HepG2 (cell line): ENCODE results near the gene SLC13A3. TPM values are rescaled to one million over a fixed set of nuclear protein-coding genes. Genes with fewer than 3 reads are reported as not detected.

ENCODE experiments used
- ASH2L ChIP-seq: fragments of 300-600, 200-600 bp; sonication (generic); IDR thresholded peaks from 2 replicates; pipeline ENCODE4 v1.7.0; 2017; ENCODE audit warnings: low read depth, mild to moderate bottlenecking, moderate library complexity, mixed read lengths, low read length; ENCODE audit not compliant: insufficient read length
- CBX1 ChIP-seq: IDR thresholded peaks from one replicate; pipeline ENCODE4 v1.6.1; 2016; ENCODE audit warnings: antibody characterized with exemption, low read depth
- CCDC6 ChIP-seq: sonication (generic); formaldehyde crosslinking; IDR thresholded peaks from 2 replicates; pipeline ENCODE4 v1.8.1; 2022; ENCODE audit warnings: mild to moderate bottlenecking, missing genetic modification reagents, moderate library complexity
- DNMT3B ChIP-seq: conservative IDR thresholded peaks from 2 replicates; pipeline ENCODE4 v1.6.1; 2016; ENCODE audit warnings: missing biosample characterization, control low read depth
- ETV5 ChIP-seq: IDR thresholded peaks from 2 replicates; pipeline ENCODE4 v1.6.1; 2018; ENCODE audit warnings: missing biosample characterization, missing genetic modification reagents, inconsistent platforms, borderline replicate concordance
- HMGXB4 ChIP-seq, 2 experiments: sonication (generic) in 1 of 2; formaldehyde crosslinking in 1 of 2; IDR thresholded peaks; 2 replicates each; pipeline versions ENCODE4 v1.4.0 to v1.6.1; 2018 to 2020; ENCODE audit warnings: missing genetic modification reagents in 2 of 2, borderline replicate concordance in 1 of 2, low read depth in 1 of 2, mild to moderate bottlenecking in 1 of 2, missing biosample characterization in 1 of 2
- IRF2 ChIP-seq: IDR thresholded peaks from 2 replicates; pipeline ENCODE4 v1.6.1; 2018; ENCODE audit warnings: missing genetic modification reagents, missing compliant biosample characterization
- MBNL3 ChIP-seq: fragments of 250-450 bp; sonication (Bioruptor Pico); conservative IDR thresholded peaks from 2 replicates; pipeline ENCODE4 v1.8.0; 2022; ENCODE audit warnings: mild to moderate bottlenecking, inconsistent platforms
- MIER2 ChIP-seq: IDR thresholded peaks from 2 replicates; pipeline ENCODE4 v1.6.1; 2016; ENCODE audit warnings: missing biosample characterization, missing genetic modification reagents
- MTA1 ChIP-seq: sonication (generic); formaldehyde crosslinking; IDR thresholded peaks from 2 replicates; pipeline ENCODE4 v1.4.0; 2020; ENCODE audit warnings: missing genetic modification reagents, mild to moderate bottlenecking, borderline replicate concordance
- MXI1 ChIP-seq: IDR thresholded peaks from 3 replicates; pipeline ENCODE4 v1.6.1; 2012; ENCODE audit warnings: low read depth, low read length, inconsistent platforms, borderline replicate concordance
- POGZ ChIP-seq: sonication (generic); formaldehyde crosslinking; IDR thresholded peaks from 2 replicates; pipeline ENCODE4 v1.4.0; 2020; ENCODE audit warnings: mild to moderate bottlenecking, missing genetic modification reagents
- RBM39 ChIP-seq: fragments of 200-400 bp; formaldehyde crosslinking; IDR thresholded peaks from one replicate; pipeline ENCODE4 v1.6.1; 2018; ENCODE audit warnings: antibody characterized with exemption, mild to moderate bottlenecking, low read depth, low read length; ENCODE audit not compliant: poor library complexity, severe bottlenecking
- RCOR2 ChIP-seq: IDR thresholded peaks from 2 replicates; pipeline ENCODE4 v1.6.1; 2016; ENCODE audit warnings: missing biosample characterization, missing genetic modification reagents
- SALL2 ChIP-seq: sonication (generic); formaldehyde crosslinking; IDR thresholded peaks from 2 replicates; pipeline ENCODE4 v1.8.1; 2023; ENCODE audit warnings: mild to moderate bottlenecking, missing genetic modification reagents, inconsistent platforms
- ZBTB3 ChIP-seq: sonication (generic); formaldehyde crosslinking; IDR thresholded peaks from 2 replicates; pipeline ENCODE4 v1.4.0; 2020; ENCODE audit warnings: low read depth, mild to moderate bottlenecking, moderate library complexity, missing genetic modification reagents, borderline replicate concordance
- ZBTB7B ChIP-seq: sonication (generic); formaldehyde crosslinking; IDR thresholded peaks from 2 replicates; pipeline ENCODE4 v1.4.0; 2020; ENCODE audit warnings: missing genetic modification reagents
- ZNF264 ChIP-seq: sonication (generic); formaldehyde crosslinking; IDR thresholded peaks from 2 replicates; pipeline ENCODE4 v1.4.0; 2020; ENCODE audit warnings: missing genetic modification reagents
- ZNF30 ChIP-seq: sonication (generic); formaldehyde crosslinking; IDR thresholded peaks from 2 replicates; pipeline ENCODE4 v1.5.0; 2020; ENCODE audit warnings: mild to moderate bottlenecking, missing genetic modification reagents
- ZNF549 ChIP-seq: sonication (generic); formaldehyde crosslinking; IDR thresholded peaks from 2 replicates; pipeline ENCODE4 v1.5.0; 2020; ENCODE audit warnings: missing genetic modification reagents
- ZNF619 ChIP-seq: sonication (generic); formaldehyde crosslinking; IDR thresholded peaks from 2 replicates; pipeline ENCODE4 v1.4.0; 2020; ENCODE audit warnings: mild to moderate bottlenecking, missing genetic modification reagents
- ZNF761 ChIP-seq: sonication (generic); formaldehyde crosslinking; conservative IDR thresholded peaks from 2 replicates; pipeline ENCODE4 v1.4.0; 2020; ENCODE audit warnings: mild to moderate bottlenecking, missing genetic modification reagents
- polyA plus RNA-seq, 8 experiments: library from polyadenylated mRNA; depleted of rRNA in 3 of 8; stranded (reverse) in 7 of 8; unstranded in 1 of 8; fragments of >200 nt; fragmentation: Illumina TruSeq in 4 of 8; extraction: Trizol in 4 of 8; gene quantifications; 2 replicates each; pipeline versions ENCODE4 v1.2.1 to v1.2.3, GENCODE V29; 2011 to 2016; ENCODE audit warnings: low read depth in 4 of 8, missing spikeins in 1 of 8, mixed read lengths in 1 of 8; ENCODE audit not compliant: insufficient read depth in 1 of 8
- total RNA-seq, 5 experiments: library from RNA; depleted of rRNA; stranded (reverse); fragments of >200 nt; fragmentation: Illumina TruSeq; extraction: Trizol; gene quantifications; 2 replicates each; pipeline ENCODE4 v1.2.3, GENCODE V29; 2016; ENCODE audit warnings: low read depth in 1 of 5
- TF ChIP-seq, protein P1 (sequence below): sonication (generic); formaldehyde crosslinking; IDR thresholded peaks from 2 replicates; pipeline ENCODE4 v1.4.0; 2020; ENCODE audit warnings: missing genetic modification reagents, mild to moderate bottlenecking, borderline replicate concordance
- TF ChIP-seq, protein P2 (sequence below): sonication (generic); formaldehyde crosslinking; IDR thresholded peaks from 2 replicates; pipeline ENCODE4 v1.5.0; 2020; ENCODE audit warnings: mild to moderate bottlenecking, missing genetic modification reagents
- TF ChIP-seq, protein P3 (sequence below): IDR thresholded peaks from 2 replicates; pipeline ENCODE4 v1.6.1; 2018; ENCODE audit warnings: missing genetic modification reagents

Gene SLC13A3
- total and polyA plus RNA-seq, 2 of the 13 experiments (the other 11 are each of a cell fraction or from before 2014, with no cell fraction given), result 66.5 to 76.0 TPM

GRCh38 chr20:46674253-46675083 lies 23.2 kb upstream of the SLC13A3 start (continued):
- TF ChIP-seq ZBTB3 (CRISPR knock-in tag) (peak; percentile 58; the same call in 1 of the 2 replicates), CCDC6 (CRISPR knock-in tag) (peak; percentile 92), POGZ (CRISPR knock-in tag) (peak; percentile 89), ZNF549 (CRISPR knock-in tag) (no peak), MTA1 (CRISPR knock-in tag) (peak; percentile 99), RBM39 (peak; percentile 70), CBX1 (peak; percentile 22), ETV5 (CRISPR knock-in tag) (peak; percentile 93), MXI1 (peak; percentile 25; the same call in 1 of the 3 replicates), ASH2L (peak; percentile 76), IRF2 (CRISPR knock-in tag) (peak; percentile 64; the same call in 1 of the 2 replicates), RCOR2 (peak; percentile 78), ZNF619 (CRISPR knock-in tag) (peak; percentile 51; the same call in 1 of the 2 replicates), MBNL3 (CRISPR knock-in tag) (no peak), SALL2 (CRISPR knock-in tag) (peak; percentile 37; the same call in 1 of the 2 replicates), ZNF264 (CRISPR knock-in tag) (peak; percentile 47; the same call in 1 of the 2 replicates), ZNF30 (CRISPR knock-in tag) (no peak), ZNF761 (CRISPR knock-in tag) (peak; percentile 93), MIER2 (CRISPR knock-in tag) (peak; percentile 78), DNMT3B (CRISPR knock-in tag) (peak; percentile 41; the same call in 1 of the 2 replicates), ZBTB7B (peak; percentile 99), HMGXB4 (CRISPR knock-in tag; IDR thresholded peaks at IDR 0.05; ENCODE audit: borderline replicate concordance in 1 of 2, low read depth in 1 of 2) (peak in 1 of 2 experiments; percentile 51; a peak in 1 of 4 replicates)
- TF ChIP-seq, protein P1, sequence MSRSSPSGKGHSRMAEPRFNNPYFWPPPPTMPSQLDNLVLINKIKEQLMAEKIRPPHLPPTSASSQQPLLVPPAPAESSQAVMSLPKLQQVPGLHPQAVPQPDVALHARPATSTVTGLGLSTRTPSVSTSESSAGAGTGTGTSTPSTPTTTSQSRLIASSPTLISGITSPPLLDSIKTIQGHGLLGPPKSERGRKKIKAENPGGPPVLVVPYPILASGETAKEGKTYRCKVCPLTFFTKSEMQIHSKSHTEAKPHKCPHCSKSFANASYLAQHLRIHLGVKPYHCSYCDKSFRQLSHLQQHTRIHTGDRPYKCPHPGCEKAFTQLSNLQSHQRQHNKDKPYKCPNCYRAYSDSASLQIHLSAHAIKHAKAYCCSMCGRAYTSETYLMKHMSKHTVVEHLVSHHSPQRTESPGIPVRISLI (CRISPR knock-in tag), result peak; percentile 90; the same call in 1 of the 2 replicates
- TF ChIP-seq, protein P2, sequence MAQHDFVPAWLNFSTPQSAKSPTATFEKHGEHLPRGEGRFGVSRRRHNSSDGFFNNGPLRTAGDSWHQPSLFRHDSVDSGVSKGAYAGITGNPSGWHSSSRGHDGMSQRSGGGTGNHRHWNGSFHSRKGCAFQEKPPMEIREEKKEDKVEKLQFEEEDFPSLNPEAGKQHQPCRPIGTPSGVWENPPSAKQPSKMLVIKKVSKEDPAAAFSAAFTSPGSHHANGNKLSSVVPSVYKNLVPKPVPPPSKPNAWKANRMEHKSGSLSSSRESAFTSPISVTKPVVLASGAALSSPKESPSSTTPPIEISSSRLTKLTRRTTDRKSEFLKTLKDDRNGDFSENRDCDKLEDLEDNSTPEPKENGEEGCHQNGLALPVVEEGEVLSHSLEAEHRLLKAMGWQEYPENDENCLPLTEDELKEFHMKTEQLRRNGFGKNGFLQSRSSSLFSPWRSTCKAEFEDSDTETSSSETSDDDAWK (CRISPR knock-in tag), result no peak
- TF ChIP-seq, protein P3, sequence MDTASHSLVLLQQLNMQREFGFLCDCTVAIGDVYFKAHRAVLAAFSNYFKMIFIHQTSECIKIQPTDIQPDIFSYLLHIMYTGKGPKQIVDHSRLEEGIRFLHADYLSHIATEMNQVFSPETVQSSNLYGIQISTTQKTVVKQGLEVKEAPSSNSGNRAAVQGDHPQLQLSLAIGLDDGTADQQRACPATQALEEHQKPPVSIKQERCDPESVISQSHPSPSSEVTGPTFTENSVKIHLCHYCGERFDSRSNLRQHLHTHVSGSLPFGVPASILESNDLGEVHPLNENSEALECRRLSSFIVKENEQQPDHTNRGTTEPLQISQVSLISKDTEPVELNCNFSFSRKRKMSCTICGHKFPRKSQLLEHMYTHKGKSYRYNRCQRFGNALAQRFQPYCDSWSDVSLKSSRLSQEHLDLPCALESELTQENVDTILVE (CRISPR knock-in tag), result peak; percentile 23; the same call in 1 of the 2 replicates
